OCI-M2 (cell line): ENCODE measurements around the gene DISC1.
"Not testable (repeated sequence)": the region's sequence is repeated elsewhere in the genome, so short reads cannot be mapped to it uniquely, and the experiment has no call there.

Experiments
- DNase-seq: peaks from one replicate; lab custom pipeline; 2025; ENCODE audit not compliant: unreplicated experiment; lab: John Stamatoyannopoulos, UW

DISC1 gene

DNA sequence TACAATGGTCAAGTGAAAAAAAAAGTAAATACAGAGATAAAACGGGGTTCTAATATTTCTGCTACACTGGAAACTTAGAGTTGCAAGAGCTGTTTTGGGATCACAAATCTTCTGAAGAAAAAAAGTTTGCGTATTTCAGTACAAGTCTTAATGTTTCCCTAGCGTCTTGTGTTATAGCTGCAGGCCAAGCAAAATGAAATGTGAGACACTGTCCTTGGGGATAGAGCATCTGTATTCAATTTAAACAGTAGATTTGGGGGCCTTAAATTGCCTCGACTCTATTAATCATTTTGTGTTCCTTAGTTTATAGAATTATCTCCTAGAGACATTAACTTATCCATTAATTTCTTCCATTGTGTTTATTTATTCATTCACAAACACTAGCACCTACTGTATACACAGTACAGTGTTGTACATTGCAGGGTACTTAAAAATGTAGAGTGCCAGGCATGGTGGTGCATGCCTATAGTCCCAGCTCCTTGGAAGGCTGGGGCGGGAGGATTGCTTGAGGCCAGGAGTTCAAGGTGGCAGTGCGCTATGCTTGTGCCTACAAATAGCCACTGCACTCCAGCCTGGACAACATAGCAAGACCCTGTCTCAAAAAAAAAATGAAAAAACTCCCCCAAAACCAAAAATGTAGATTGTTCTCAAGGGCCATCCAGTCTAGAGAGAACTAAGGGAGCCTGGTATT lies 7.9 kb downstream of the DISC1 start:
- no peak for DNase-seq

GRCh38 chr1:231636157-231636556 lies 9.6 kb downstream of the DISC1 start:
- no peak for DNase-seq

DNA sequence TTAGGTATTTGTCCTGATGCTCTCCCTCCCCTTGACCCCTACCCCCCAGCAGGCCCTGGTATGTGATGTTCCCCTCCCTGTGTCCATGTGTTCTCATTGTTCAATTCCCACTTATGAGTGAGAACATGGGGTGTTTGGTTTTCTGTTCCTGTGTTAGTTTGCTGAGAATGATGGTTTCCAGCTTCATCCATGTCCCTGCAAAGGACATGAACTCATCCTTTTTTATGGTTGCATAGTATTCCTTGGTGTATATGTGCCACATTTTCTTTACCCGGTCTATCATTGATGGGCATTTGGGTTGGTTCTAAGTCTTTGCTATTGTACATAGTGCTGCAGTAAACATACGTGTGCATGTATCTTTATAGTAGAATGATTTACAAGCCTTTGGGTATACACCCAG lies 10.3 kb downstream of the DISC1 start:
- DNase-seq = not testable (repeated sequence)

DNA sequence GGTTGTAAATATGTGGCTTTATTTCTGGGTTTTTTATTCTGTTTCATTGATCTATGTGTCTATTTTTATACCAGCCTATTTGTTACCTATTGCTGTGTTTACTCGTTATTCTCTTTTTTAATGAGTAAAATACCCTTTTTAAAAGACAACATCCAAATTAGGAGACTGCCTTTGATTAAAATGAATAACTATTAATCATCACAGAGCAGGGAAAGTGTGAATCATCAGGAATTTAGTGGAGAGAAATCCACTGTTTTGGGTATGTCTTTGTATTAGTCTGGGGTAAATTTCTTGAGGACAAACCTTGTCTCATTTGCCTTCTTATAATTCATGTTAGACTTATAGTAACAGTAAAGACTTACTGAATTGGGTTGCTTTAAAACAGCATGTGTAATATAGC lies 12.1 kb downstream of the DISC1 start:
- no peak for DNase-seq

GRCh38 chr1:231639819-231640218 lies 13.2 kb downstream of the DISC1 start:
- no peak for DNase-seq

DNA sequence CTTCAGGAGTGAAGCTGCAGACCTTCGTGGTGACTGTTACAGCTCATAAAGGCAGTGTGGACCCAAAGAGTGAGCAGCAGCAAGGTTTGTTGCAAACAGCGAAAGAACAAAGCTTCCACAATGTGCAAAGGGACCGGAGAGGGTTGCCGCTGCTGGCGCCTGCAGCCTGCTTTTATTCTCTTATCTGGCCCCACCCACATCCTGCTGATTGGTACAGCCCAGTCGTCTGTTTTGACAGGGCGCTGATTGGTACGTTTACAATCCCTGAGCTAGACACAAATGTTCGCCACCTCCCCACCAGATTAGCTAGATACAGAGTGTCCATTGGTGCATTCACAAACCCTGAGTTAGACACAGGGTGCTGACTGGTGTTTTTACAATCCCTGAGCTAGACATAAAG lies 14.9 kb downstream of the DISC1 start:
- not testable (repeated sequence) for DNase-seq

GRCh38 chr1:231642061-231642460 lies 15.5 kb downstream of the DISC1 start:
- not testable (repeated sequence) for DNase-seq

- DNase-seq = no peak
These were observed 16.0 kb downstream of the DISC1 start for GRCh38 chr1:231642618-231643017.

- DNase-seq = no peak
These were observed 16.7 kb downstream of the DISC1 start for GRCh38 chr1:231643071-231643934.

DNA sequence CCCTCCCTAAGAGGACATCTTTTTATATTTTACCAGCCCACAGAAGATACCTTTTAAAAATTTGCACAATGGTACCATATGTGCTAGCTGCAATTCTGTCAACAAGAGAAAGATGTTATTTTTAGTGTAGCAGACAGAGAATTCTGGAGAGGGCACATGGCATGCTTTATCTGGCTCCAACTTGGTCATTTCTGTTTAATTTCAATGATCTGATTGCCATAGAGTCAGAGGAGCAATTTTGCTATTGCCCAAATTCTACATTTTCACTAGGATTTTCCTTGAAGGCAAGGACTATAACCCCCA lies 17.3 kb downstream of the DISC1 start:
- DNase-seq = no peak

DNA sequence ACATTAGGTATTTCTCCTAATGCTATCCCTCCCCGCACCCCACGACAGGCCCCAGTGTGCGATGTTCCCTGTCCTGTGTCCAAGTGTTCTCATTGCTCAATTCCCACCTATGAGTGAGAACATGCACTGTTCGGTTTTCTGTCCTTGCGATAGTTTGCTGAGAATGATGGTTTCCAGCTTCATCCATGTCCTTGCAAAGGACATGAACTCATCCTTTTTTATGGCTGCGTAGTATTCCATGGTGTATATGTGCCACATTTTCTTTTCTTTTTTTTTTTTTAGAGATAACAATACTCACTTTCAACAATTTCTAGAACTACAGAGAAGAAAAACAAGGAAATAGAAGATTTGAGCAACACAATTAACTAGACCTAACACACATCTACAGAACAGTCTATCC lies 19.0 kb downstream of the DISC1 start:
- DNase-seq = not testable (repeated sequence)

- not testable (repeated sequence) for DNase-seq
These were observed 19.6 kb downstream of the DISC1 start for GRCh38 chr1:231646165-231646564.

GRCh38 chr1:231651621-231652260 lies 25.2 kb downstream of the DISC1 start:
- DNase-seq = not testable (repeated sequence)

DNA sequence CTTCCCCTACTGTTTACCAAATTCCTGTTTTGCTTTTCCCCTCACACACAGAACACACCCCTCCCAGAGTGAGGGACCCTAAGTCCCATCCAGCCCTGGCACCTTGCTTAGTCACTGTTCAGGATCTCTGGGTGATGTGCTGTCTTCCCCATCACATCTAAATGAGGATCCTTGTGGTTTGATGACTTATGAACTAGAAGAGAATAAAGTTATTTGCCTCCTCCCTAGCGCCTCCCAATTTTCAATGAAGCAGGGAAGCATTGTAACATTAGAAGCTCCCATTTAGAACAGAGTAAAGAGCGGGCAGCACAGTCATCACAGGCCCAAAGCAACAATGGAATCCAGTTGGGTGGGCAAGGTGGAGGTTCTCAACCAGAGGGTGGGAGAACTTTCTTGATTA lies 27.0 kb downstream of the DISC1 start:
- no peak for DNase-seq

DNA sequence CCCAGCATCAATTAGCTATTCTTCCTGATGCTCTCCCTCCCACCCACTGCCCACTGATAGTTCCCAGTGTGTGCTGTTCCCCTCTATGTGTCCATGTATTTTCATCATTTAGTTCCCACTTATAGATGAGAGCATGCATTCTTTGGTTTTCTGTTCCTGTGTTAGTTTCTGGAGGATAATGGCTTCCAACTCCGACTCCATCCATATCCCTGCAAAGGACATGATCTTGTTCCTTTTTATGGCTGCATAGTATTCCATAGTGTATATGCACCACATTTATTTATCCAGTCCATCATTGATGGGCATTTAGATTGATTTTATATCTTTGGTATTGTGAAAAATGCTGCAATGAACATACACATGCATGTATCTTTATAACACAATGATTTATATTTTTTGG lies 30.2 kb downstream of the DISC1 start:
- no peak for DNase-seq

DNA sequence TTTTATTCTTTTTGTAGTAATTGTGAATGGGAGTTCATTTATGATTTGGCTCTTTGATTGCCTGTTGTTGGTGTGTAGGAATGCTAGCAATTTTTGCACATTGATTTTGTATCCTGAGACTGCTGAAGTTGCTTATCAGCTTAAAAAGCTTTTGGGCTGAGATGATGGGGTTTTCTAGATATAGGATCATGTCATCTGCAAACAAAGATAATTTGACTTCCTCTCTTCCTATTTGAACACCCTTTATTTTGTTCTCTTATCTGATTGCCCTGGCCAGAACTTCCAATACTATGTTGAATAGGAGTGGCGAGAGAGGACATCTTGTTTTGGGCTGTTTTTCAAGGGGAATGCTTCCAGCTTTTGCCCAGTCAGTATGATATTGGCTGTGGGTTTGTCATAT lies 31.6 kb downstream of the DISC1 start:
- not testable (repeated sequence) for DNase-seq

- DNase-seq = no peak
These were observed 33.6 kb downstream of the DISC1 start for GRCh38 chr1:231660198-231660597.

GRCh38 chr1:231663211-231663792 lies 36.7 kb downstream of the DISC1 start:
- DNase-seq = no peak

DNA sequence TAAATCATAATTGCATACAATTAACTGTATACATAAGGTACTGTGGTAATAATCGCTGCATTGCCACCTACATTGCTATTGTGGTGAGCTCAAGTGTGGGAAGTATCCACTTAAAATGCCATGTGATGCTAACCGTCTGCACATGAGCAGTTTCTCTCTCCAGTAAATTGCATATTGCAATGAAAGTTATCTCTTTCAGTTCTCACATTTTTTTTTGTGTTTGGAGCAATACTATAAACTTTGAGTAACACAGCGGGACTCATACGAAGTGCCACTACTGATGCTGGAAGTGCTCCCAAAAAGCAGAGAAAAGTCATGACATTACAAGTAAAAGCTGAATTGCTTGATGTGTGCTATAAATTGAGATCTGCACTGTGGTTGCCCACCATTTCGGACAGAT lies 38.5 kb downstream of the DISC1 start:
- DNase-seq = no peak

DNA sequence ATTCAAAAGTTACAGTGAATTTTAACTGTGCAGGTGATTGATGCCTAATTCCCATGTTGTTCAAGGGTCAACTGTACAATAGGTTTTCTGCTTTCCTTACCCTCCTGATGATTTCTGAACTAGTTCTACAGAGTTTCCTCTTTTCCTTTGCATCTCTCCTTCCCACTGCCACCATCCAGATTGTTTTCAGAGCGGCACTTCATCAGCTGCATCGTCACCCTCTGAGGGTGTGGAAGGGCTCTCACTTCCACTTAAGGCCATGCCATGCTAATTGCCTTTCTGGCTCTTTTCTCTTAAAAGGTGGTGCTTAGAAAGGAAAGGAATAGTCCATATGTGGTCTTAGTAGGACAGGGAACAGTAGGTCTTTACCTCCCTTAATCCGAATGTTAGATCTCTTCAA lies 39.1 kb downstream of the DISC1 start:
- no peak for DNase-seq

GRCh38 chr1:231666220-231666936 lies 39.8 kb downstream of the DISC1 start:
- DNase-seq = no peak
